WERI-Rb-1 (cell line): ENCODE results near the gene GATA6.

Experiments
- DNase-seq: peaks from one replicate; pipeline ENCODE4 v3.0.0-alpha.2; 2020
- H3K27ac ChIP-seq: fragments of 250-450 bp; sonication (Bioruptor Pico); 2 replicates; pipeline ENCODE4 v1.5.1; 2020; ENCODE audit warnings: mild to moderate bottlenecking, moderate library complexity
- H3K27me3 ChIP-seq: fragments of 250-450 bp; sonication (Bioruptor Pico); 2 replicates; pipeline ENCODE4 v1.5.1; 2021; ENCODE audit warnings: mild to moderate bottlenecking, low read depth, moderate library complexity; ENCODE audit not compliant: insufficient read depth, severe bottlenecking
- H3K36me3 ChIP-seq: fragments of 250-450 bp; sonication (Bioruptor Pico); 2 replicates; pipeline ENCODE4 v1.5.1; 2020; ENCODE audit warnings: mild to moderate bottlenecking, moderate library complexity
- H3K4me3 ChIP-seq: 2 replicates; pipeline ENCODE4 v1.5.1; 2011; ENCODE audit warnings: low read depth, mild to moderate bottlenecking, control low read depth, low read length
- H3K9me3 ChIP-seq: fragments of 250-450 bp; sonication (Bioruptor Pico); 2 replicates; pipeline ENCODE4 v1.5.1; 2021; ENCODE audit warnings: mild to moderate bottlenecking, moderate library complexity; ENCODE audit not compliant: severe bottlenecking
- CTCF ChIP-seq: IDR thresholded peaks from 2 replicates; pipeline ENCODE4 v1.5.1; 2011; ENCODE audit warnings: low read depth, mild to moderate bottlenecking, control low read depth, inconsistent platforms, low read length

GATA6 gene

DNA sequence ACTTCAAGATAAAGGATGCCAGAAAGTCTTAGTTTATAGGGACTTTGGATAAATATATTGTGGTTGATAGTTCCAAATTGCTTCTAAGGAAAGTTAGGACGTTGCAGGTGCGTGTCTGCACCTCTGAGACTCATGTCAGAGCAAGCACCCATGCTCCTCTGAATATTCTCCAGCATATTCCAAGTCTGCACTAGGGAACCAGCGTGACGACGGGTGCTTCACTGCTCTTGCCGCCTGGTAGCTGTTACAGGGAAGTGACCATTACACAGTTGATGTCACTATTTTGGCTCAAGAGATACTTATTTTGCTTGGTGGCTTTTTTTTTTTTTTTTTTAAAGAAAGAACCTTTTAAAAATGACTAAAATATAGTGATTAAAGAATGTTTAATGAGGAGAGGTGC lies 35.6 kb downstream of the GATA6 start:
- DNase-seq = no peak
- Histone ChIP-seq H3K27me3 (peaks cover 75% of the 10 kb centered on the region), H3K27ac (no peak overlapping the region), H3K36me3 (no peaks in the 10 kb centered on the region), H3K4me3 (no peak overlapping the region), H3K9me3 (no peaks in the 10 kb centered on the region)
- TF ChIP-seq CTCF = no peak

- no peak for TF ChIP-seq CTCF
- no peak overlapping the region for H3K27ac ChIP-seq
- no peak for DNase-seq
- no peak overlapping the region for H3K4me3 ChIP-seq
- H3K36me3 ChIP-seq = no peaks in the 10 kb centered on the region
- H3K27me3 ChIP-seq = peaks cover 76% of the 10 kb centered on the region
- no peaks in the 10 kb centered on the region for H3K9me3 ChIP-seq
Measured at GRCh38 chr18:22207021-22207758, 37.8 kb downstream of the GATA6 start.

DNA sequence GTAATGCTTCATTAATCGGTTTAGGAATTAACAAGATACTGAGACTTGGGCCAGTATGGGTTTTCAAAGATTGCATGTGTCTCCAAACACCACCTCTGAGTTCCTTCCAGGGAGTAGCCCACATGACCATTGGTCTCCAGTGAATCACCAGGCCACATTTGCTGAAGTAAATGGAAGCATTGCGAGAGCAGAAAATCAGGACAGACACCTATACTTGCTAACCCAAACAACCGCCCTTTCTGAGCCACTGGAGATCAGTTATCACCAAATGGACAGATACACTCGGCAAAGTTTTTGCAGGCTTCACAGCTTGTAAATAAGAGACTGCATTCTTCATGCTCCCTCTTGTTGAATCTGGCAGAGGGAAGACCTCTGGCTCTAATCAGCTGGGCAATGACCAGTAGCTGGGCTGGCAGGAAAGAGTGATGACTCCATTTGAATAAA lies 40.9 kb downstream of the GATA6 start:
- H3K27ac ChIP-seq = no peak overlapping the region
- H3K9me3 ChIP-seq = no peaks in the 10 kb centered on the region
- peaks cover 70% of the 10 kb centered on the region for H3K27me3 ChIP-seq
- no peak for DNase-seq
- H3K36me3 ChIP-seq = no peaks in the 10 kb centered on the region
- no peak overlapping the region for H3K4me3 ChIP-seq
- no peak for TF ChIP-seq CTCF

DNA sequence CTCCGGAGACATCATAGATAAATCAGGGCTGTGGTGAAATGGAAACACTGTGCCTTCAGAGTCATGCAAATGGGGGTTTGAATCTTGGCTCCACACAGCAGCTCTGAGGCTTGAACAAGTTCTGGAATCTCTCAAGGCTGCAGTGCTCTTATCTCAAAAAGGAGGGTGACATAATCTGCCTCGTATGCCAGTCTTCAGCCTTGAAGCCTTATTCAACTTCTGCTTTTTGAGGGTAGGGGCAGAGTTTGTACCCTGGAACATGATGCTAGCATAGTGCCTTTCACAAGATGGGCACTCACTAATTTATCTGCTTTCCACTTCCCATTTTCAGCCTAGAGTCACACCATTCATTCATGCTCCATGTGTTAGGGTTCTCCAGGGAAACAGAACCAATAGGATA lies 42.3 kb downstream of the GATA6 start:
- TF ChIP-seq CTCF = no peak
- Histone ChIP-seq H3K27ac (no peak overlapping the region), H3K9me3 (no peaks in the 10 kb centered on the region), H3K36me3 (no peaks in the 10 kb centered on the region), H3K27me3 (peaks cover 71% of the 10 kb centered on the region), H3K4me3 (no peak overlapping the region)
- no peak for DNase-seq

- no peaks in the 10 kb centered on the region for H3K9me3 ChIP-seq
- DNase-seq = no peak
- no peak overlapping the region for H3K4me3 ChIP-seq
- H3K27me3 ChIP-seq = peaks cover 74% of the 10 kb centered on the region
- no peaks in the 10 kb centered on the region for H3K36me3 ChIP-seq
- no peak for TF ChIP-seq CTCF
- H3K27ac ChIP-seq = no peak overlapping the region
Measured at GRCh38 chr18:22213333-22213973, 44.1 kb downstream of the GATA6 start.
